Stomach (tissue), 4 donors: Measurements from ENCODE around the gene EML5.

Experiments used
- CTCF ChIP-seq, 7 experiments: fragments of 450-650 bp in 4 of 7; fragments of 200-600 bp in 3 of 7; sonication (generic) in 3 of 7; IDR thresholded peaks; one replicate each; pipeline ENCODE4 v1.5.1; 2016 to 2019; ENCODE audit warnings: antibody characterized with exemption in 7 of 7, control low read depth in 2 of 7, mild to moderate bottlenecking in 1 of 7
- POLR2AphosphoS5 ChIP-seq, 3 donors: sonication (generic); formaldehyde crosslinking; IDR thresholded peaks; one replicate each; pipeline ENCODE4 v1.6.1; 2016; ENCODE audit warnings: antibody characterized with exemption in 3 of 3

GRCh38 chr14:88750413-88750812, 42.3 kb downstream of the EML5 start:
- TF ChIP-seq CTCF (IDR thresholded peaks at IDR 0.05) (no peak), POLR2AphosphoS5 (IDR thresholded peaks at IDR 0.05) (no peak)
